SKM-1 treated with dmso at 0.1 percent for 144 hours (cell line): ENCODE measurements around the gene EMC1.
A peak's percentile ranks its signal among the peaks of the same experiment; 100 is the strongest.
"Not testable (repeated sequence)": the region's sequence is repeated elsewhere in the genome, so short reads cannot be mapped to it uniquely, and the experiment has no call there.

Experiments used
- DNase-seq: peaks from one replicate; lab custom pipeline; 2025; ENCODE audit not compliant: unreplicated experiment; lab: John Stamatoyannopoulos, UW

EMC1 gene

DNA sequence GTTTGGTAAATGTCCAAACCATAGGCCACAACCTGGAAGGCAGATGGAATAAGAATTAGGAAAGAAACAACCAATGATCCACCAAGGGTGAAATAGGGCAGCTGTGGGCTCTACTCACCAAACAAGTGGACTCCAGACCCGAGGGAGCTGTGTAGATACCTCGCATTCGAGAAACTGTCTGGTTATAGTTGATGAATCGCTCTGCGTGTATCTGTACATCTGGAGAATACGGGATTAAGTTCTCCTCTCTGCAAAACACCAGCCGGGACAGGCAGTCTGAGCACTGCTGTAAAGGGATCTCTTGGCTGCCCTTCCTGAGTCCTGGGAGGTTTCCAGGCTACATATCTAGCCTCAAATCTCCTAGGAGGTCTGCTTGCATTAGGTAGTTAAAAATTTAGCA lies 31.9 kb downstream of the EMC1 start:
- no peak for DNase-seq

DNA sequence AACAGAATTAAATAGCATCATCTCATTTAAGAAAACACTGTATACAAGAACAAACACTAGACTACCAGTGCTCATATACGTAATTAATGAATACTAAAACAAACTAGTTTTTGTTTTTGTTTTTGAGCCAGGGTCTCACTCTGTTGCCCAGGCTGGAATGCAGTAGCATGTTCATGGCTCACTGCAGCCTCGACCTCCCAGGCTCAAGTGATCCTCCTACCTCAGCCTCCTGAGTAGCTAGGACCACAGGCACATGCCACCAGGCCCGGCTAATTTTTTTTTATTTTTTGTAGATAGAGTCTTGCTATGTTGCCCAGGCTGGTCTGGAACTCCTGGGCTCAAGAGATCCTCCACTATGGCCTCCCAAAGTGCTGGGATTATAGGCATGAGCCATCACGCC lies 34.7 kb downstream of the EMC1 start:
- DNase-seq, result not testable (repeated sequence)

DNA sequence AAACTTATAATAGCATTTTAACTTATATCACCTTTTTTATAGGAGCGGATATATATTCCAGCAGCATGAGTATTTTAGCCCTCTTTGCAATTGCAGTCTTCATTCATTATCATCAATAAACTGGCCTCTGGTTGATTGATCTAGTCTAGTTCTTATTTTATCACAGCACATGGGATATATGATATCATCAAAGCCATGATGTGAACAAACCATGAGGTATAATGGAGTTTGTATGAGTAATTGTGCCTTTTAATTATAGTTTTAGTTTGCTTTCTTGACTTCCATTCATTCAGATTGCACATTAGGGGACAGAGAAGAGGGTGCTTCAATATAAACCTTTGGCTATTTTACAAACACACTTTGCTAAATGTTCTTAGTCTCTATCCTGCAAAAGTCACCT lies 37.7 kb downstream of the EMC1 start:
- no peak for DNase-seq

DNA sequence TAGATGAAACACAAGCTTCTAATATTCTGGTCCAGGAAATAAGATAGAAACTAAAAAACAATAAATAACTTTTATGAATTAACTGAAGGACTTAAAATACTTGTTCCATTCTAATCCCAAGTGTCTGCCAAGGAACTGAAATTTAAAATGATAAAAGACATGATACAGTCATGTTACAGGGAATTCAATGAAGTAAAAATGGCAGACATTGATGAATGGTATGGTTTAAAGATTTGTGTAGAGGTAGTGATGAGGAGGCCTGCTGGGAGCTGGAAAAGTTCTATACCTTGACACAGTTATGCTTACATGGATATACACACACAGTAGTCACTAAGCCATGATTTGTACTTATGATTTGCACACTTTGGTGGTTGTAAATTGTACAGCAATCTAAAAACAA lies 39.2 kb downstream of the EMC1 start:
- no peak for DNase-seq

DNA sequence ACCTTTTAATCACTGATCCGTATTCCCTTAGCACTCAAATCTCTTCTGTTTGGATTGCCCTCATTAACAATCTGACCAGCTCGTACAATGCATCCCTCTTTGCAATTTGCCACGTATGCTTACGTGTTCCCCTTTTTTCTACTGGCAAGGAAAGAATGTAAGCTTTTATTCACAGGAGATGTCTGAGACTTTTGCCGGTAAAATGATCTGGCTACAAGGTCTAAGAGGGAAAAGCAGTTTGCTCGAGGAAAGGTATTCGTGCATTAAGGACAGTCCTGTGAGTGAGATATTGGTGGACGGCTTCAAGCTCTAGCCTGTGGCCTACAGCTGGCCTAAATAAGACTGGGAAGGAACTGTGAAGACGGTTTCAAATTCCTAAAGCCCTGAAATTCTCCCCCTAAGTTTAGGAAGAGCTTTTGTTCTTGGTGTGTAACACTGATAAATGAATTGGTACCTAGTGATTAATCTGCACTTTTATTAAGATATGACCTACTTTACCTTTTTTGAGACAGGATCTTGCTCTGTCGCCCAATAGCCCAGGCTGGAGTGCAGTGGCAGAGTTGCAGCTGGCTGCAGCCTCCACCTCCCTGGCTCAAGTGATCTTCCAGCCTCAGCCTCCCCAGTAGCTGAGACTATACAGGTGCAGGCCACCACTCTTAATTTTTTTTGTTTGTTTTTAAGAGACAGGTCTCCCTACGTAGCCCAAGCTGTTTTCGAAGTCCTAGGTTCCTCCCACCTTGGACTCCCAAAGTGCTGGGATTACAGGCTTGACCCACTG lies 40.4 kb downstream of the EMC1 start:
- peak; percentile 3 for DNase-seq

DNA sequence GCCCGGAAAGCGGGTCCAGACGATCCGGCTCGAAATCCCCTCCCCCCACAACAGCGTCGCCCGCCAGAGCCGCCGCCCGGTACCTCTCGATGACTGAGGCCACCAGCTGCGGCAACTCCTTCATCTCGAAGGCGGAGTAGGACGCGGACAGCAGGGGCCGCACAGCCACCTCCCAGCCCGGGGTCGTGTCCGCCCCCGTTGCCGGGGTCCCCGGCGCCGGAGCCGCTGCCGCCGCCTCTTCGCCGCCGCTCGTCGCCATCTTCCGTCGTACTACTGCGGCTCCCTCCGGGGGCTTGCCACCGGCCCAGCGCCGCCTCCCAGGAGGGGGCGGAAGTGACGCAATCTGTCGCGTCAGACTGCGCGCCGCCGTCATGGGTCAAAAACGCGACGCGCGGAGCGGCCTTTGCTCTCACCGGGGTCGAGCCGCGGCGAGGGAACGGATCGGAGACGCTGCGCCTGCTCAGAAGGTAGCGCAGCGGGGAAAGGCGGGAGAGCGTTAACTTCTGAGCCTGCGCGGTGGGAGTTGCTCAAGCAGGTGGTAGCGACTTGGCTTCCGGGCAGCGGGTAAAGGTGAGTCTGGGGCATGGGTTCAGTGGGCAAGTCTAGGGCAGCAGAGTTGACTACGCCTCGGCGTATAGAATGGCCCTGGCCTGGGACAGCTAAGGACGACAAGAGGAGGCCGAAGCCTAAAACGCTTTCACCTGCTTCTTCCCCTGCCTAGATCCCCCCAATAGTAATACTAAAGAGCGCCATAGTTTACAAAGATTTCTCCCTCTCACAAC lies 41.1 kb downstream of the EMC1 start, which contains the start of gene UBR4:
TSS of gene UBR4 (minus strand) at position 277 of the 782 bp plus-strand sequence. CDS start at position 259, 18 bp downstream.
- peak; percentile 94 for DNase-seq

DNA sequence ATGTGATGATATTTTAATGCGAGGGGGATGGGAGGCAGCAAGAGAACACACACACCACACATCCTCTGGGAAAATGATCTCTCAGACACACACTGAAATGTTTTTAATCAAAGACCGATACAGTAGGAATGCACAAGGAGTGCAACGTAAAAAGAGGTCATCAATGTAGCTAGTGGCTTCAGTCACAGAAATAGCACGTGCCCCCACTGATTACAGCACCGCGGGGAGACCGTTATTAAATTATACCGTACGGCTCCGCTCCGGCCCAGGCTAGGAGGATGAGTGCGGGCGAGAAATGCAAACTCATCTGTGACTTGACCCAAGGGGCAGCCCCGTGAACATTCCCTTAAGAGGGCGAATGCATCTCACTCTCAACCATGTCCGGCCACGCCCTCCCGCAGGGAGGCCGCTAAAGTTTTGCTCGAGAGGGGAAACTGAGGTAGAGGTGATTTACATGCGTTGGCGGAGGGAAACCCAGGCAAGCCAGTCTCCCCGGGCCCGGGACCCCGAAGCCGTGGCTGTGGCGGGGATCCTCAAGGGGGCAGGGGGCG lies 41.8 kb downstream of the EMC1 start:
- no peak for DNase-seq

DNA sequence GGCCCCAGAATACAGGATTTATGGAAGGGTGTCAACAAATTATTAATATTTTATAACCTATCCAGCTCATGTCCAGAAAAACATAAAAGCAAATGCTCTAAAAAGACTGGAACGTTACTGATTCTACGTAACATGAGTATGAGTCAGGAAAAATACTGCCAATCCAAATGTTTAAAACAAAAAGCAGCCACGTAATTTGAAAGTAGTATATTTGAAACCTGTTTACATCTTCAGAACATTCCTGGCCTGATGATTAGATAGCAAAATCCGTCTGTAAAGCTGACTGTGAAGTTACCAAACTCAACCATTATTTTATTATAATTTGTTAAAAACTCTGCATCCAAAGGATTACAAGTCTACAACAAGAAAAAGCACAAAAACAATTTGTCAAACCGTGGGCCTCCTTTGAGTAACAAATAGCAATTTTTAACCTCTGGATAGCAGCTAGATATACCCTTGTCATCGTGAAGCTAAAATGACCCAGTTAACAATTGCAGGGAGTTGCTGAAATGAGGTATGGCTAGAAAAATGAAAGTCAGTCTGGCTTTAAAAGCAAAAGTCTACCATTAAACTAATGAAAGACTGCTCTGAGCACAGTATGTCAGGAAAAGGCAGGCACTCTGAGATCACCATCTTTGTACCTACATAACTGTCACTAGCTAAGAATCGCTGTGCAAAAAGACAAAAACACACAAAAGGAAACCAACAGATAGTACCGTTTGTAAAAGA lies 42.5 kb downstream of the EMC1 start:
- no peak for DNase-seq

DNA sequence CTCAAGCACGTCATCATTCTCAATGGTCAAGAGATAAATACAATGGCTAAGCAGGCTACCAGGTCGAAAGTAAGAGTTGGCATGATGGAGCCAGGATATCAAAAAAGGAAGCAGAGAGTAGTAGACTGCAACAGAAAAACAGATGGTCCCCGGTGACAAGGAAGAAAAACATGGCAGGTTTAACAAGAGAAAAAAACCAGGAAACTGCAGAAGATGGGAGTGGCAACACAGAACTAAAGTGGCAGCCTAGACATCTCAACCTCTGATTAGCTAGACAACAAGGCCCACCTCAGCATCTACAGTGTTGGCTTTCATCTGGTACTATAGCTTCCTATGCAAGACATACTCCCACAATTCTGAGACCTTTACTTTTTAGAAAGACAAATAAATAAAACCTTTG lies 44.4 kb downstream of the EMC1 start:
- DNase-seq, result no peak

DNA sequence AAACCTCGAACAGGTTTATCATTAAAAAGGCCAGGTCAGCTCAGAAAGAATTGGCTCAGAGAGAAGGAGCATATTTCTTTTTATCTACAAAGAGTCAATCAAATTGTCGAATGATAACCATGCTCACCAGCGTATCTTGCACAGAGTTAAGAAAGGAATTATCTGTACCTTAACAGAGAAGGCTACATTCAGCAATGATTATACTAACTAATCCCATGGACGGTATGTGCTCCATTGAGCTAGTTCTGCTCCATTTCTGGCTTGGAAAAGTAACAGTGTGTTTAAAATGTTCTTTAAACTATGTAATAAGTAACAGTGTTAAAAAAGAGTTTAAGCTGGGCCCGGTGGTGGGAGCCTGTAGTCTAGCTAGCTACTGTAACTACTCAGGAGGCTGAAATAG lies 45.5 kb downstream of the EMC1 start:
- DNase-seq, result no peak

DNA sequence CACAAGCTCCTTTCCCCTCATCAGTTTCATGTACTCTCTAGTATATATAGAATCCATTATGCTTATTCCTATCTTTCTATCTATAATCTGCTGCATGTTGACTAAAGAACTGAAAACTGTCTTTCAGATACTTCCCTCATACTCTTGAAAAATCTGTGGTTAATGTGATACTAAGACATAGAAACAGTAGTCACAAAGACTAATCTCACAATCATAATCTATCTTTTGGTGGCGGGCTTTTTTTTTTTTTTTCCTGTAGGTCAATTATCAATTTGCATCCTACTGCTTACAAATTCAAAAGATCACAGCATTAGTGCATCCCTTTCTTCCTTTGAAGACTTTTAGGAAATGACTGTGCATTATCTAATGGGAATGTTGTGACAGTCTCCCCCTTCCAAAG lies 45.9 kb downstream of the EMC1 start:
- DNase-seq, result no peak

DNA sequence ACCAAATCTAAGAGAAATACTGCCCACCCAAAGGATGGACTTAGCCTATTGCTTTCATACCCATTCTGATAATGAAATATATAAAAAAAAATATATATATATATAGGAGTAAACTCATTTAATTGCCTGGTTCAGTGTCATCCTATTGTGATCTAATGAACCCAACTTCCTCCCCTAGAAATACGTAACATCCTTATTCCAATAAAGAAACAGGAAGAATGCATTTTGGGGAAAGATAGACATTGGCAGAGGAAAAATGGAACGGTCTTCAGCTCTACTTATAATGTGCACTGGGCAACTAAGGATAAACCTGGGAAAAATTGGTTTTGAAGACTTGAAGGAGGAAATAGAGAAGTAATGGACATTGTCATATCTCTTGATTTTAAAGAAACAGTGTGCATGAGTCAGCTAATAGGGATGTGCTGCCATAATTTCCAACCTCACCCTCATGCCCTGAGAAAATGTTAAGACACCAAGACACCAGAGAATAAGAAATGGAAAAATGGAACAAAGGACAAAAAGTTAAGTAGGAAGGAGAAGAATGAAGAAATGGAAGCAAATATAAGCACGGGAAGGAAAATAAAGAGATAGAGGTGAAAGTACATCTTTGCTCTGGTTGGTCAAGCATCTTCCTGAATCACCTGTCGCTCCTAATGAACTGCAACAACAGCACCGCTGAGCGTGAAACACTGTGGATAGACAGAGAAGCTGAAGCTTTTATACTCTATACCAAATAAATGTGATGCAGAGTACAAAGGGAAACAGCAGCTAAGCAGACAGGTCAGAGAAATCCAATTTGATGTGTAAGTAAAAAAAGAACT lies 46.7 kb downstream of the EMC1 start:
- DNase-seq, result no peak

DNA sequence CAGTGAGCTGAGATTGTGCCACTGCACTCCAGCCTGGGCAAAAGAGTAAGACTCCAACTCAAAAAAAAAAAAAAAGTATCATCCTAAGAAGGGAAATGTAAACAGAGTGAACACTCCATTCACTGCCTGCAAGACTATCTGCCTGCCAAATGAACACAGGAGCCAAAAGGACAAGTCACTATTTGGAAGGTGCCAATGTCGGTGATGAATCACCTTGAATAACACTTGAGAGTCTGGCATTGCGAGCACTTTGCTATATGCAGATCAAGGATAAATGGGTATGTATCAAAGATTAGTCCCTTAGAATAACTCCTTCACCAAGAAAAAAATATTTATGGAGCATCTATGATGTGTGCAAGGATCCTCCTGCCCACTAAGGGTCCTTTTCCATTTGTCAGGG lies 47.9 kb downstream of the EMC1 start:
- DNase-seq, result no peak

DNA sequence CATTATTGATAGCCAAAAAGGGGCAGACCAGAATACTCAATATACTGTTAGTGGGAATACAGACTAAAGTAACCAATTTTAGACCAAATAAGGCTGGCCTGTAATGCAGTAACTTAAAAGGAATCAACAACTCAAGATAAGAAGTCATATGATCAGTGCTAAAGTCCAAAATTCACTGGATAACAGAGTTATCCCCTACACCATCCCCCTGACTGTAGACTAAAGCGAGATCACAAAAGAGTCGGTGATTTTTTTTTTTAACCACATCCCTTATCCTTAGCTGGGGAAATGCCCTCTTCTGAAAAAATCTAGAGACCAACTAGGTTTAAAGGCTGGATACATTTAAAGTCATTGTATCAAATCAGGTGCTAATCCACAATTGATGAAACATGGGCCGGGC lies 48.9 kb downstream of the EMC1 start:
- no peak for DNase-seq

DNA sequence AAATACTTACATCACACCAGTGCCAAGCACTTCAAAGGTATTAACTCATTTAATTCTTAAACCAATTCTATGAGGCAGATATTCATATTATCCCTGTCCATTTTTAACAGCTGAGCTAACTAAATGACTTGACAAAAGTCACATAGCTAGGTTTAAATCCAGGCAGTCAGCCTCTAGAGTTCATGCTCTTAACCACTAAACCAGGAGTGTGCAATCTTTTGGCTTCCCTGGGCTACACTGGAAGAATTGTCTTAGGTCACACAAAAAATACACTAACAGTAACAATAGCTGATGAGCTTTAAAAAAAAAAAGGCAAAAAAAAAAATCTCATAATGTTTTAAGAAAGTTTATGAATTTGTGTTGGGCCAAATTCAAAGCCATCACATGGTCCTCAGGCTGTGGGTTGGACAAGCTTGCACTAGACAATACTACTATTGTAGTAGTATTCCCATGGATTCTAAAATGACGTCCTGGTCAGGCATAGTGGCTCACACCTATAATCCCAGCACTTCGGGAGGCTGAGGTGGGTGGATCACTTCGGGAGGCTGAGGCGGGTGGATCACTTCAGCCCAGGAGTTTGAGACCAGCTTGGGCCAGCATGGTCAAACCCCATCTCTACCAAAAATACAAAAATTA lies 51.2 kb downstream of the EMC1 start:
- DNase-seq, result no peak

DNA sequence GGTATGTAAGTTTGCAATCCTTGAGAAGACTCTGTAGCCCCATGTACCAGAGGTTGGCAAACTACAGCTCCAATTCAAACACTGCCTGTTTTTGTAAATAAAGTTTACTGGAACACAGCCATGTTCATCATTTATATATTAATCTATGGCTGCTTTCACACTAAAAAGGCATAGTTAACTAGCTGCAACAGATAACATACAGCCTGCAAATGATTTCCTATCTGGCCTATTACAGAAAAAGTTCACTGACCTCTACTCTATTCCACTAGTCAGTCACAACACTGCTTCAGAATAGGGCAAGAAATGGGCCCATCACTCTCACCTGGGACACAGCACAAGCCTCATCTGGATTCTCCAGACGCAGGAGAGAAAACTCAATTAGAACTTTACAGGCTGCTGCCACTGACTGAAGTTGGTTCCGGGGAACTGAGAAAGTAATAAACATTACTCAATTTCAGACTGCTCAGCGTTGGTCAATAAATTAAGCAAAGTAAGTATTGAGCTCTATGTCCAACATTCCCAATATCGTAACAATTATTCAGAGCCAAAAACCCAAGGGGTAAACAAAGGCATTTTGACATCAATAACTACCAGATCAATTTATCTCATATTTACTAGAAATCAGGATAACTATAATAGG lies 51.9 kb downstream of the EMC1 start:
- no peak for DNase-seq

DNA sequence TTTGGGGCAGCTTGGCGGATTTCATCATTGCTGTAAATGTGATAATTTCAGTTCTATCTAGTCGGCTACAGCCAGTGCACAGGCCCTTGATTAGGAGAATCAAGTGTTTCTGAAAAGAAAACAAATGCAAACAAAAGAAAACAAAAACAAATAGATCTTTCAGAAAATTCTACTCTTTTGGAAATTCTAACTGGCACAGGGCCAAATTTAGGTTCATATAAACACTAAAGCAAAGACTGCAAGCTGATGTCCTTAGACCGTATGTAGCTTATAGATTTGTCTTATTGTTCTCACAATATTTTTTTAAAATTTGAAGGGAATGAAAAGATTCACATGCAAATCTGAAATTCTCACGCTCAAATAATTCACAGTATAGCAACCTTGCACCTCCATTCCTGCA lies 52.5 kb downstream of the EMC1 start:
- no peak for DNase-seq

DNA sequence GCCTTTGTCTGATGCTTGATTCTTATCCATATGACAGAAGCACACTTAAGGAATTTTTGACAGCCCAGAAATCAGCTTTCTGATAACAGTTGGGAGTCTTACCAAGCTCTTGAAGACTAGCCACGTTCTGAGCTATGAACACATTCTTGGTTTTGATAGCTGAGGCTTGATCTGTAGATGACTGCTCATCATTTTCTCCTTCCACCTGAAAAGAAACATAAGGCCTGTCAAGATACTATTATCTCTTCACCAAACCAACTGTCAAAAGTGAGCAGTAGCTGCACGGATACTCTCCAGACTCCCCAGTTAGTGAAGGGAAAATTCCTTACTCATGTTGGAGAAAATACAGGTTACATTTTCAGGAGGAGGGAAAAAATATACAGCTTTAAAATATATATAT lies 53.5 kb downstream of the EMC1 start:
- no peak for DNase-seq

DNA sequence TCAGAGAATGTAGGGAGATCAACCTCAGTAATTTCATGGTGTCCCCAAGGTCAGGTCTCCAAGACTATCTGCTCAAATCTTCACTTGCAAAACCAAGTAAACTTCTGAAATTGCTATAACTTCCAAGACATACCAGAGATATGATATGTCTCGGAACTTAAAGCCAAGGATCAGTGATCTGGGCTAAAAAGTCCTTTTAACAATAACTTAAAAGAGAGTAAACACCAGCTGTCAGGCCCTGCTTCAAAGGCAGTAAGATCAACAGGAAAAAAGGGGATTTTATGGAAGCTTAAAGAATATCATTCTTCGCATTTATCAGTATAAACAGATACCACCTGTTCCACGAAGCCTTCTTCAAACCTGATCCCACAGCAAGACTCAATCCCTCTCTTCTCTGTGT lies 55.0 kb downstream of the EMC1 start:
- DNase-seq, result no peak

DNA sequence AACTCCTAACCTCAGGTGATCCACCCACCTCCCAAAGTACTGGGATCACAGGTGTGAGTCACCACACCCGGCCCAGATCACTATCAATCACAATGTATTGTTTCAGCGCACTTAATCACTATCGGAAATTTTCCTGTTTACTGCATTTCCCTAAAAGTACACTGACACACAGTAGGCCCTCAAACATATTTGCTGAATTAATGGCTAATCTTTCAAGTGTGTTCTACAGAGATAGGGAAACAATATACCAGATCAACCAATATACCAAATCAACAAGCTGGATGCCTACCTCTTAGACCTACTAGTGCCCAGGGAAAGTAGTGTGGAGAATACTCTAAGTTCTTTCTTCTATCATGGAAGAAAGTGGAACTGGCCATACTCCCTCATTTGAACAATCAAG lies 58.3 kb downstream of the EMC1 start:
- no peak for DNase-seq
